ENCODE results near the gene EXOSC5. TPM values are rescaled to one million over a fixed set of nuclear protein-coding genes. Genes with fewer than 3 reads are reported as not detected.

Gene EXOSC5
- total and polyA plus RNA-seq, 9 of the 15 experiments (the other 6 are each of a cell fraction or from before 2014, with no cell fraction given) = 10.9 to 75.5 (median 37.8) TPM

DNA sequence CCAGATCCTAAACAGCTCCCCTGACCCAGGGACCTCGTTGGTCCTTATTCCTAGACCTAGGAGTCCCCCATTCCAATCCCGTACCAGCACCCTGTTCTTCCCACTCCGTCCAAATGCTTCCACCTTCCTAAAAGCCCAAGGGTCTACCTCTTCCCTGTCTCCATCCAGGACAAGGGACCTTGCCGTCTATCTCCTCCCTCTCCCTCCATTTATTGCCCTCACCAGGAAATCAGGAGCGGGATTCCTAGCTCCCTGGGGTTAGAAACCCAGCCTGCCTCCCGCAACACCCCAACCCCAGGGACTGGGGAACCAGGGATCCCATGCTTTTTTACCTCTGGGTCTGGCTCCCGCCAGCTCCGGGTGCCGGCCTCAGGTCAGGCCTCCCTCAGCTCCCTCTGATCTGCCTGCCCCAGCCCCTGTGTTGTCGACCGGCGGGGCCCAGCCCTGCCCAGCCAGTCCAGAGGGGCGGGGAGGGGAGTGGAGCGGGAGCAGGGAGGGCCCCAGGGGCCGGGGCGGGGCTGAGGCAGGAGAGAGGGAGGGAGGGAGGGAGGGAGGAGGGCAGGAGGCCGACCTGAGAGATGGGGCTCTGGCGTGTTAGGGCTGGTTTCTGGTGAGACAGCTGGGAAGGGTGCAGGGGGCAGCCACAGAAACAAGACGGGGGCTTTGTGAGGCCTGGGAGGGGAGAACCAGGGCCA lies 29.9 kb upstream of the EXOSC5 start, which contains the start of gene B3GNT8 (continued):
- TF ChIP-seq, protein P1, sequence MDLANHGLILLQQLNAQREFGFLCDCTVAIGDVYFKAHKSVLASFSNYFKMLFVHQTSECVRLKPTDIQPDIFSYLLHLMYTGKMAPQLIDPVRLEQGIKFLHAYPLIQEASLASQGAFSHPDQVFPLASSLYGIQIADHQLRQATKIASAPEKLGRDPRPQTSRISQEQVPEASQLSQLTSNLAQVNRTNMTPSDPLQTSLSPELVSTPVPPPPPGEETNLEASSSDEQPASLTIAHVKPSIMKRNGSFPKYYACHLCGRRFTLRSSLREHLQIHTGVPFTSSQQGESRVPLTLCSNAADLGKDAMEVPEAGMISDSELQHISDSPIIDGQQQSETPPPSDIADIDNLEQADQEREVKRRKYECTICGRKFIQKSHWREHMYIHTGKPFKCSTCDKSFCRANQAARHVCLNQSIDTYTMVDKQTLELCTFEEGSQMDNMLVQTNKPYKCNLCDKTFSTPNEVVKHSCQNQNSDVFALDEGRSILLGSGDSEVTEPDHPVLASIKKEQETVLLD (IDR thresholded peaks at IDR 0.05) = no peak
- TF ChIP-seq ZNF197 (CRISPR knock-in tag; IDR thresholded peaks at IDR 0.05; ENCODE audit: low read depth) (no peak), HNRNPUL1 (IDR thresholded peaks at IDR 0.05; ENCODE audit: low read length) (no peak), BRD9 (IDR thresholded peaks at IDR 0.05; ENCODE audit: low read depth, partially characterized antibody) (no peak), OTX1 (CRISPR knock-in tag; IDR thresholded peaks at IDR 0.05) (no peak), MTA1 (IDR thresholded peaks at IDR 0.05; ENCODE audit: borderline replicate concordance) (no peak), SIN3A (IDR thresholded peaks at IDR 0.05; ENCODE audit: borderline replicate concordance in 2 of 2, control insufficient read depth in 1 of 2, low read depth in 2 of 2, low read length in 2 of 2) (no peak), CBX2 (IDR thresholded peaks at IDR 0.05; ENCODE audit: insufficient read depth, low read length, poor library complexity, severe bottlenecking) (no peak), ELF4 (CRISPR knock-in tag; IDR thresholded peaks at IDR 0.05) (no peak), ZNF165 (CRISPR knock-in tag; IDR thresholded peaks at IDR 0.05; ENCODE audit: borderline replicate concordance) (no peak), NCOA6 (IDR thresholded peaks at IDR 0.05) (no peak), SIX5 (IDR thresholded peaks at IDR 0.05; ENCODE audit: borderline replicate concordance in 1 of 2, insufficient read depth in 1 of 2, low read depth in 1 of 2, low read length in 2 of 2) (no peak)
- TF ChIP-seq, protein P2, sequence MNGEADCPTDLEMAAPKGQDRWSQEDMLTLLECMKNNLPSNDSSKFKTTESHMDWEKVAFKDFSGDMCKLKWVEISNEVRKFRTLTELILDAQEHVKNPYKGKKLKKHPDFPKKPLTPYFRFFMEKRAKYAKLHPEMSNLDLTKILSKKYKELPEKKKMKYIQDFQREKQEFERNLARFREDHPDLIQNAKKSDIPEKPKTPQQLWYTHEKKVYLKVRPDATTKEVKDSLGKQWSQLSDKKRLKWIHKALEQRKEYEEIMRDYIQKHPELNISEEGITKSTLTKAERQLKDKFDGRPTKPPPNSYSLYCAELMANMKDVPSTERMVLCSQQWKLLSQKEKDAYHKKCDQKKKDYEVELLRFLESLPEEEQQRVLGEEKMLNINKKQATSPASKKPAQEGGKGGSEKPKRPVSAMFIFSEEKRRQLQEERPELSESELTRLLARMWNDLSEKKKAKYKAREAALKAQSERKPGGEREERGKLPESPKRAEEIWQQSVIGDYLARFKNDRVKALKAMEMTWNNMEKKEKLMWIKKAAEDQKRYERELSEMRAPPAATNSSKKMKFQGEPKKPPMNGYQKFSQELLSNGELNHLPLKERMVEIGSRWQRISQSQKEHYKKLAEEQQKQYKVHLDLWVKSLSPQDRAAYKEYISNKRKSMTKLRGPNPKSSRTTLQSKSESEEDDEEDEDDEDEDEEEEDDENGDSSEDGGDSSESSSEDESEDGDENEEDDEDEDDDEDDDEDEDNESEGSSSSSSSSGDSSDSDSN (IDR thresholded peaks at IDR 0.05; ENCODE audit: borderline replicate concordance in 1 of 2, low read depth in 2 of 2, low read length in 2 of 2) = peak; percentile 40 to 65; a peak in 1 of 4 replicates
- TF ChIP-seq, protein P3, sequence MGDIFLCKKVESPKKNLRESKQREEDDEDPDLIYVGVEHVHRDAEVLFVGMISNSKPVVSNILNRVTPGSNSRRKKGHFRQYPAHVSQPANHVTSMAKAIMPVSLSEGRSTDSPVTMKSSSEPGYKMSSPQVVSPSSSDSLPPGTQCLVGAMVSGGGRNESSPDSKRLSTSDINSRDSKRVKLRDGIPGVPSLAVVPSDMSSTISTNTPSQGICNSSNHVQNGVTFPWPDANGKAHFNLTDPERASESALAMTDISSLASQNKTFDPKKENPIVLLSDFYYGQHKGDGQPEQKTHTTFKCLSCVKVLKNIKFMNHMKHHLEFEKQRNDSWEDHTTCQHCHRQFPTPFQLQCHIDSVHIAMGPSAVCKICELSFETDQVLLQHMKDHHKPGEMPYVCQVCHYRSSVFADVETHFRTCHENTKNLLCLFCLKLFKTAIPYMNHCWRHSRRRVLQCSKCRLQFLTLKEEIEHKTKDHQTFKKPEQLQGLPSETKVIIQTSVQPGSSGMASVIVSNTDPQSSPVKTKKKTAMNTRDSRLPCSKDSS (IDR thresholded peaks at IDR 0.05; ENCODE audit: low read depth, partially characterized antibody) = no peak
- TF ChIP-seq, protein P4, sequence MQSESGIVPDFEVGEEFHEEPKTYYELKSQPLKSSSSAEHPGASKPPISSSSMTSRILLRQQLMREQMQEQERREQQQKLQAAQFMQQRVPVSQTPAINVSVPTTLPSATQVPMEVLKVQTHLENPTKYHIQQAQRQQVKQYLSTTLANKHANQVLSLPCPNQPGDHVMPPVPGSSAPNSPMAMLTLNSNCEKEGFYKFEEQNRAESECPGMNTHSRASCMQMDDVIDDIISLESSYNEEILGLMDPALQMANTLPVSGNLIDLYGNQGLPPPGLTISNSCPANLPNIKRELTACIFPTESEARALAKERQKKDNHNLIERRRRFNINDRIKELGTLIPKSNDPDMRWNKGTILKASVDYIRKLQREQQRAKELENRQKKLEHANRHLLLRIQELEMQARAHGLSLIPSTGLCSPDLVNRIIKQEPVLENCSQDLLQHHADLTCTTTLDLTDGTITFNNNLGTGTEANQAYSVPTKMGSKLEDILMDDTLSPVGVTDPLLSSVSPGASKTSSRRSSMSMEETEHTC (IDR thresholded peaks at IDR 0.05) = no peak
